ENCODE data around the gene STBD1. TPM values are rescaled to one million over a fixed set of nuclear protein-coding genes. Genes with fewer than 3 reads are reported as not detected.
A peak's percentile ranks its signal among the peaks of the same experiment; 100 is the strongest.

STBD1 gene
- total RNA-seq (2014; rRNA removed; shearing (Covaris generic); ENCODE audit: low replicate concordance), result 1.2 and 1.5 TPM in 2 replicates

GRCh38 chr4:76305971-76306881 is at the start of gene STBD1:
Gene STBD1 (plus strand): TSS chr4:76306733. CDS start chr4:76306770, 37 bp downstream.
- peak; percentile 81 for DNase-seq (ENCODE audit: low read depth)
- in situ Hi-C loops (cut with HindIII; ENCODE audit: low pct_unique_long_range_greater_than_20kb, low sequenced_read_pairs), result no loop called here

GRCh38 chr4:76256968-76257367 is 49.6 kb upstream of the STBD1 start:
- no peak for DNase-seq (ENCODE audit: low read depth)
- in situ Hi-C loops (cut with HindIII; ENCODE audit: low pct_unique_long_range_greater_than_20kb, low sequenced_read_pairs), result no loop called here

- no peak for DNase-seq (ENCODE audit: low read depth)
- in situ Hi-C loops (cut with HindIII; ENCODE audit: low pct_unique_long_range_greater_than_20kb, low sequenced_read_pairs), result no loop called here
These were observed 48.7 kb upstream of the STBD1 start for GRCh38 chr4:76257824-76258223.

- in situ Hi-C loops (cut with HindIII; ENCODE audit: low pct_unique_long_range_greater_than_20kb, low sequenced_read_pairs), result no loop called here
- no peak for DNase-seq (ENCODE audit: low read depth)
These were observed 46.0 kb upstream of the STBD1 start for GRCh38 chr4:76260571-76260970.

GRCh38 chr4:76265631-76266218 is 40.8 kb upstream of the STBD1 start:
- DNase-seq (ENCODE audit: low read depth), result no peak
- in situ Hi-C loops (cut with HindIII; ENCODE audit: low pct_unique_long_range_greater_than_20kb, low sequenced_read_pairs), result no loop called here

- in situ Hi-C loops (cut with HindIII; ENCODE audit: low pct_unique_long_range_greater_than_20kb, low sequenced_read_pairs), result no loop called here
- no peak for DNase-seq (ENCODE audit: low read depth)
These were observed 39.9 kb upstream of the STBD1 start for GRCh38 chr4:76266627-76267026.

GRCh38 chr4:76267811-76268210 is 38.7 kb upstream of the STBD1 start:
- DNase-seq (ENCODE audit: low read depth), result no peak
- in situ Hi-C loops (cut with HindIII; ENCODE audit: low pct_unique_long_range_greater_than_20kb, low sequenced_read_pairs), result no loop called here

GRCh38 chr4:76270244-76271175 is 36.0 kb upstream of the STBD1 start:
- in situ Hi-C loops (cut with HindIII; ENCODE audit: low pct_unique_long_range_greater_than_20kb, low sequenced_read_pairs), result no loop called here
- DNase-seq (ENCODE audit: low read depth), result no peak

GRCh38 chr4:76271248-76271647 is 35.3 kb upstream of the STBD1 start:
- no peak for DNase-seq (ENCODE audit: low read depth)
- in situ Hi-C loops (cut with HindIII; ENCODE audit: low pct_unique_long_range_greater_than_20kb, low sequenced_read_pairs), result no loop called here

- in situ Hi-C loops (cut with HindIII; ENCODE audit: low pct_unique_long_range_greater_than_20kb, low sequenced_read_pairs), result no loop called here
- DNase-seq (ENCODE audit: low read depth), result no peak
These were observed 34.5 kb upstream of the STBD1 start for GRCh38 chr4:76272073-76272472.

- in situ Hi-C loops (cut with HindIII; ENCODE audit: low pct_unique_long_range_greater_than_20kb, low sequenced_read_pairs), result no loop called here
- DNase-seq (ENCODE audit: low read depth), result no peak
These were observed 34.0 kb upstream of the STBD1 start for GRCh38 chr4:76272582-76272981.

GRCh38 chr4:76272999-76273398 is 33.5 kb upstream of the STBD1 start:
- in situ Hi-C loops (cut with HindIII; ENCODE audit: low pct_unique_long_range_greater_than_20kb, low sequenced_read_pairs), result no loop called here
- DNase-seq (ENCODE audit: low read depth), result no peak

GRCh38 chr4:76275486-76276124 is 30.9 kb upstream of the STBD1 start:
- in situ Hi-C loops (cut with HindIII; ENCODE audit: low pct_unique_long_range_greater_than_20kb, low sequenced_read_pairs), result no loop called here

GRCh38 chr4:76276813-76277212 is 29.7 kb upstream of the STBD1 start:
- DNase-seq (ENCODE audit: low read depth), result no peak
- in situ Hi-C loops (cut with HindIII; ENCODE audit: low pct_unique_long_range_greater_than_20kb, low sequenced_read_pairs), result no loop called here

More at GRCh38 chr4:76275486-76276124, 30.9 kb upstream of the STBD1 start:
- DNase-seq (ENCODE audit: low read depth), result no peak

- in situ Hi-C loops (cut with HindIII; ENCODE audit: low pct_unique_long_range_greater_than_20kb, low sequenced_read_pairs), result no loop called here
- no peak for DNase-seq (ENCODE audit: low read depth)
These were observed 28.9 kb upstream of the STBD1 start for GRCh38 chr4:76277667-76278066.

- in situ Hi-C loops (cut with HindIII; ENCODE audit: low pct_unique_long_range_greater_than_20kb, low sequenced_read_pairs), result no loop called here
- no peak for DNase-seq (ENCODE audit: low read depth)
These were observed 27.9 kb upstream of the STBD1 start for GRCh38 chr4:76278583-76278982.

- in situ Hi-C loops (cut with HindIII; ENCODE audit: low pct_unique_long_range_greater_than_20kb, low sequenced_read_pairs), result no loop called here
- no peak for DNase-seq (ENCODE audit: low read depth)
These were observed 27.1 kb upstream of the STBD1 start for GRCh38 chr4:76279462-76279861.

All from Caki2 (cell line).